Midbrain (tissue), 1 donor: ENCODE data around the gene CDC27.
"Not testable (repeated sequence)": the region's sequence is repeated elsewhere in the genome, so short reads cannot be mapped to it uniquely, and the experiment has no call there.

Experiments used
- DNase-seq: peaks from one replicate; lab custom pipeline; 2025; lab: John Stamatoyannopoulos, UW

Gene CDC27

DNA sequence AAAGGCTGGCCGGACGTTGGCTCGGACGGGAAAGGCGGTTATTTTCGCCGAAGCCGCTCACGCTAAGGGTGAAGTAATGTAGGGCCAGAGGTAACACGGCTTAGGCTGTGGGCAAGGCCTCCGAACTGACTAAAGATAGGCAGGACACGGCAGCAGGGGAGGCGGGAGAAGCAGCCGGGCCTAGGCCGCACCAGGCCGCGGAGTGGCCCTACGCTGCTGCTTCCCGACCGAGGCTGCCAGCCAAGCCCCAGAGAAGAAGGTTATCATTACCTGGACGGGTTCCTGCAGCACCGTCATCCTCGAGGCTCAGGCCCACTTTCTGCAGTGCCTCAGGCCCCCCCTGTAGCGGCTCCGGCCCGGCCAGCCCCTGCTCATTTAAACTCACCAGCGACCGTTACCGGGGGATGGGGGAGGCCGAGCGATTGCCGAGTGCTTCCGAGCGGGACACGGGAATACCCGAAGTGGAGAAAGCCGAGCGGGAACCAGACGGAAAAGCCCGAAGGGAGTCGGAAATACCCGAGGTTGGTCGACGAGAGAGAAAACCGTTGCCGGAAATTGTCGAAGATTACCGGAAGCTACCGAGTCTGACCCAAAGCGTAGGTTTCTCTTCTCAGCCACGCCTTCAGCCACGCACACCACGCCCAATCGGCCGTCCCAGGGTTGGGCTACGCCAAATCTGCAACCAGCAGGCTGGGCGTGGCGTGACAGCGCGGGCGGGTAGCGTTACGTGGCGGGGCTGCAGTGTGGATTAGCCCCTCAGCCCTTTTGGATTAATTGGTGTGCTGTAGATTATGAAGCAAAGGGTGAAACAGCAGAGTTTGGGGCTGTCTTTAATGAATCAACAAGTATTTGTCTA is at the start of gene CDC27:
Gene CDC27, minus strand, starts transcription at position 420 of the 856 bp plus-strand sequence. Its CDS starts 123 bp downstream, at position 297.
- DNase-seq, result peak; percentile 98

DNA sequence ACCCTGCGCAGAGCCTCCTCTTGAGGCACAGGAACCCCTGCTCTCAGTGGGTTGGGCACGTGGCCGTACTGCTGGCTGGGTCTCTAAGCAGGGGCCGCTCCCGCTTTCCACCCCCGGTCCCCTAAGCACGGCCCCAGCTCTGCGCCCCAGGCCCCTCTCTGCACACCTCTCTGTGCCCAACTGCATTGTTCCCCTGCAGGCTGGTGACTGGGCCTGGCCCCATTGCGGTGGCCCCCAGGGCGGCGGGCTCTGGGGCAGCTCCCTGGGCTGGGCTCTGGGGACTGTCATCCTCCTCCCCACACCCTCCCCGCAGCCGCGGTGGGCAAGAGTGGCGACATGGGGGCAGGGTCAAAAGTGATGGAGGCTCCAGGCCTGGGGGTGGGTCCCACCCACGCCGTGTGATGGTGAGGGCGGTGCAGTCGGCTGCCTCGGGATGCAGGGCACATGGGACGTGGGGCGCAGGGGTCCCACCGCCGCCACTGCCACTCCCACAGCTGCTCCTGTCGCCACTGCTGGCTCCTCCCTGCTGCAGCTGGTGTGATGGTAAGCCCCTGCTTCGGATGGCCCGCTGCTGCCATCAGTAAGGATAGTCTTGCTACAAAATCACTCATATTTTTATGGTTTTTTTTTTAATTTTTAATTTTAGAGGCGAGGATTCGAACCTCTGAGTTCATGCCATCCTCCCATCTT is 49.4 kb upstream of the CDC27 start:
- no peak for DNase-seq

GRCh38 chr17:47237841-47238240 is 48.7 kb upstream of the CDC27 start:
- no peak for DNase-seq

- no peak for DNase-seq
Observed at GRCh38 chr17:47235923-47236322, 46.8 kb upstream of the CDC27 start.

DNA sequence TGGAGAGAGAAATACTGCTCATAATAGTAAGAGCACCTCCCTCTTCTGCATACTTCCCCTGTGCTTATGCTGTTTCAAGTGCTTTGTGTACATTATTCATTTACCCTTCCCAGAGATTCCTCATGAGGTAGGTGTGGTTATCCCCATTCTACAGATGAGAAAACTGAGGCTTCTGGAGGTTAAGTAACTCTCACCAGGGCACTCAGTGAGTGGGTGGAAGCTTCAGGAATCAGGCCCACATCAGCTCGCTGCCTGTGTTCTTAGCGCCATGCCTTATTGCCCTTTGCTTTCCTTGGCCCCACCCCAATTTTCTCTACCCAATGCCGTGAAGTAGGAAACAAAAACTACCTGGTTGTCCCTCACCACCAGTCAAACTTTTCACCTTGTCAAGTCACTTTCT is 46.4 kb upstream of the CDC27 start:
- DNase-seq, result no peak

GRCh38 chr17:47232465-47232864 is 43.4 kb upstream of the CDC27 start:
- no peak for DNase-seq

GRCh38 chr17:47231866-47232265 is 42.8 kb upstream of the CDC27 start:
- DNase-seq, result no peak

DNA sequence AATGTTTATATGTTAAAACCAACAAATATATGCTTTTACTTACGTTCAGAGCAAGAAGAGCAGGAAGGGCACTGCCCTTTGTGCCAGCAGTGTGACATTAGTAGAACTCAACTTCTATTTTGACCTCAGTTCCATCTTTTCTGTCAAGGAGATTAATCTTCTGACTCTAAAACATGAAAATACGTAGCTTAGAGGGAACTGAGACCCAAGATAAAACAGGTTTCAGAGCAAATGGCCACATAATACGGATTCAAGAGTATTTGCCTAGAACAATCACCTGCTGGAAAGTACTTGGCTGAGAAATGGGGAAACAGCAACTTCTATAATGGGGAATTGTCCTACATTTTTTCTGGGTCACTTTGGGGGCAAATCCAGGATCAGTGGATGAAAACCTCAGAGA is 42.2 kb upstream of the CDC27 start:
- no peak for DNase-seq

DNA sequence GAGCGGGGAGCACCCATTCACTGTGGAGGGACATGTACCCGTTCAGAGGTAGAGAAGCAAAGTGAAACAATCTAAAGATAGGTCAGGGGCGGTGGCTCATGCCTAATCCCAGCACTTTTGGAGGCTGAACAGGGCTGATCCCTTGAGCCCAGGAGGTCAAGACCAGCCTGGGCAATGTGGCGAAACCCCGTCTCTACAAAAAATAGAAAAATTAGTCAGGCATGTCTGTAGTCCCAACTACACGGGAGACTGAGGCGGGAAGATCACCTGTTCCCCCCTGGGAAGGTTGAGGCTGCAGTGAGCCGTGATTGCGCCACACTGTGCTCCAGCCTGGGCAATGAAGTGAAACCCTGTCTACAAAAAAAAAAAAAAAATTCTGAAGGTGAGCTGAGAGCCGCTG is 41.8 kb upstream of the CDC27 start:
- no peak for DNase-seq

- DNase-seq, result peak; percentile 75
Observed at GRCh38 chr17:47229535-47230443, 40.7 kb upstream of the CDC27 start.

DNA sequence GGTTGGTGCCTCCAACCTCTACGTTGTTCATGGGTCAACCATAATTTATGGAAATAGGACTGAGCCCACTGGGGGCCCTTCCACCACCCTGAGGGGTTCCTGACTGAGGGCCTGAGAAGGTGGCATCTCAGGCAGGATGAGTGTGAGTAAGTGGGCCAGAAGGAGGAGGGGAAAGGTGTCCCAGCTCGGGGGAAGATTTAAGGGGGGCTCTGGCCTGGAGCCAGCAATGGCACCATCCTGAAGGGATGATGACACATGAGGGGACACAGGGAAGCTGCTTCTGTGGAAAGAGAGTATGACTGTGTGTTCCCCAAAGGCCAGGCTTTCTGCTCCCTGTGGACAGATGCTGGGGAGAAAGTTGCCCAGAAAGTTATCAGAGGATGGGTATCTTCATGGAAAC is 38.8 kb upstream of the CDC27 start:
- no peak for DNase-seq

- no peak for DNase-seq
Observed at GRCh38 chr17:47225911-47226688, 37.0 kb upstream of the CDC27 start.

DNA sequence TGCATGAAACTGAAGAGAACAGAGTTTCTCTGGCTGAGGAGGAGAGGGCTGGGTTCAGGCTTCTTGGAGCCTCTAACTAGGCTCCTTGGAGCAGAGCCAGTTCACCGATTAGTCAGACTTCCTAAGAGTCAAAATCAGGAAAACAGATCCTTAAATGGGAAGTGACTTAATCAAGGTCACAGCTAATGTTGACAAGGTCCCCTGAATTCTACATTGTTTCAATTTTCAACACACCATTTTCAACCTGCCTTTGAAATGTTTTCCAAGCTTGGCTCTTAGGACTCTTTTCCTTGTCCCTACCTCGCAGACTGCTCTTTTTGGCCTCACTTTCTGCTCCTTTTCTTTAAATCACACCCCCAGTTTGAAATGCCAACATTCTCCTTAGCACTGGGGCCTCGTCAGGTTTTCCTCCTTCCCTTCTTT is 36.4 kb upstream of the CDC27 start:
- DNase-seq, result peak; percentile 2

DNA sequence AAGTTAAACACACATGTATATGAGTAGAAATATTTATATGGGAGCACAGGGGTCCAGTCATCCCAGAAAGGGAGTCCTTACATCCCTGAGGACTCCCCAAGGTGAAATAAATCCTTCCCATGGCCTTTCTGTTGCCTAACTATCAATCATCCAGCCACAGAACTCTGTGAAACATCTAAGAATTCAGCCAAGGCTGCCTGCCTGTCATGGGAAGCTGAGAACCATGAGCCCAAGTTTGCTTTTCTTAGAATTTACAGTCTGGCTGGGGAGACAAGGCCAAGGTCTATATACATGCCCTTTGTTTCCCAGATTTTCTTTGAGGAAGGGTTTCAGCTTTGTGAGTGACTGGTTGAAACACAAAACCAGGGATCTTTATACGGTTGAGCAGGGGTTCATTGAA is 35.9 kb upstream of the CDC27 start:
- no peak for DNase-seq

GRCh38 chr17:47224077-47224476 is 35.0 kb upstream of the CDC27 start:
- DNase-seq, result not testable (repeated sequence)

DNA sequence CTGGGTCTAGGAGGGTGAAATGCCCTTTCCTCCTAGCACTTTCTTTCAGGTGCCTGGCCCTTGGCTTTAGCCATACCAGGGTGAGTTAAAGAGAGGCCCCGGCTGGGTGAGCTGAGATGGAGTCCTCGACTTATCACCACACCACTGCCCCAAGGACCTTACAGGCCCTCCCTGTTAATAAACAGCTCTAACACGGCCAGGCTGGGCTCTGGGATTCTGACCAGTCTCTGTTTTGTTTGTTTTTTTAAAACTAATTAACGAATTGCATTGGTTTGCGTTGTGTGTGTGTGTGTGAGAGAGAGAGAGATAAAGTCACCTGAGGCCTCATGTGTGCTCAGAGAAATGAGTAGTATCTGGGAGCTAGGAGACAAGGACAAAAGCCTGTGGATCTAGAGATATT is 34.4 kb upstream of the CDC27 start:
- no peak for DNase-seq

DNA sequence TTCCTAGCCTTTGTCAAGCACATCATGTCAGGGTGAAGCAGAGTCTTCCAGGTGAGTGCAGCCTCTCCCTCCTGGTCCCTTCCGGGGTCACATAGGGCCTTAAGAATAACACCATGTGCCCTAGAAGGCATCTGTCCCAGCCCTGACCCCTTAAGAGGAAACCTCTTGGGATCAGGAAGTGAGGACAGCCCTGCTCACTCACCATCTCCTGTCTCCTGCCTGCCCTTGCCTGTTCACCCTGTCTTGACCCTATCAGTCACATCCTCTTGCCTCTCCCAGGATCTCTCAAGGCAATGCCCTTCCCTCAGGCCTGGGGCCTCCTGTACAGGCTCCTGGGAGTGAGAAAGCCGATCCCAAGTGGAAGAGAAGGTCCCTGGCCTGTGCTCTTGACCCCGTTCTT is 33.9 kb upstream of the CDC27 start:
- DNase-seq, result no peak

GRCh38 chr17:47222047-47222446 is 33.0 kb upstream of the CDC27 start:
- no peak for DNase-seq

- DNase-seq, result no peak
Observed at GRCh38 chr17:47221154-47221553, 32.1 kb upstream of the CDC27 start.

DNA sequence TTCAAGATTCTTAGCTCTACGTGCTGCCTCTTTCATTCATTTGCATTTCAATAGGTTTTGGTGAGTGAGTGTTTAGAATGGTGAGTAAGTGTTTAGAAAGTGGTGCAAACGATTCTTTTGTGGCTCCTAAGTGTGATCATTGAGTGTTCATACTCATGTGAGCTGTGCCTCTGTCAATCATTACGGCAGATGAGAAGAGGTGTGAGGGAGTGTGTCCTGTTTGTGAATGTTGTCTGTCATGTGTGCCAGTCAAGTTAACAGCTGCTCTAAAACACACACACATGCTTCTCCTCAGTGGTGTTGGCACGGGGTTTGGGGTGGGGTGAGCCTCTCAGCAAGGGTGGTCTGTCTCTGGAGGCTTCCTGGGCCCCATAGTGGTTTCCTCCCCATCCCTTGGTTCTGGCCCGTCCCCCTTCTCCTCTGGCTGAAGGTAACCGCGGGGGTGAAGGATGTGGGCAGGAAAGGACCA is 31.5 kb upstream of the CDC27 start:
- no peak for DNase-seq
